ENCODE data around the gene GC. TPM values are rescaled to one million over a fixed set of nuclear protein-coding genes. Genes with fewer than 3 reads are reported as not detected.

The GC gene, protein sequence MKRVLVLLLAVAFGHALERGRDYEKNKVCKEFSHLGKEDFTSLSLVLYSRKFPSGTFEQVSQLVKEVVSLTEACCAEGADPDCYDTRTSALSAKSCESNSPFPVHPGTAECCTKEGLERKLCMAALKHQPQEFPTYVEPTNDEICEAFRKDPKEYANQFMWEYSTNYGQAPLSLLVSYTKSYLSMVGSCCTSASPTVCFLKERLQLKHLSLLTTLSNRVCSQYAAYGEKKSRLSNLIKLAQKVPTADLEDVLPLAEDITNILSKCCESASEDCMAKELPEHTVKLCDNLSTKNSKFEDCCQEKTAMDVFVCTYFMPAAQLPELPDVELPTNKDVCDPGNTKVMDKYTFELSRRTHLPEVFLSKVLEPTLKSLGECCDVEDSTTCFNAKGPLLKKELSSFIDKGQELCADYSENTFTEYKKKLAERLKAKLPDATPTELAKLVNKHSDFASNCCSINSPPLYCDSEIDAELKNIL
- total RNA-seq: not detected

DNA sequence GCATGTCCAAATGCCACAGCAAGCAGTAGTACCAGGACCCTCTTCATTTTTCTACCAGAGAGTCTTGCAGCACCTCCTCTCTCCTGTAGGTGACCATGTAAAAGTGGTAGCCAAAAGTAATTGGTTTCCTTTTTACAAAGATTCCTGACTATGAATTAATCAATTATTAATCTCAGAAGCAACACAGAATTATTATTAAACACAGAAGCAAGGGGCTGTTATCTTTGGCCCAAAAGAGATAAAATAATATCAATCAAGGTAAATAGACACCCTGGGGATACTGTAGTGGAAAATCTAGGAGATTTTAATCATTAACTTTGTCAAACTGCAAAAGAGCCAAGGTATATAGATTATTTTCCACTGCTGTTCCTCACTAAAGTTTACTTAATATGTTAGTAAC lies at the start of gene GC:
Gene GC, minus strand, starts transcription at position 108 of the 400 bp plus-strand sequence. Its CDS starts 61 bp downstream, at position 47.
- H3K4me3 ChIP-seq (ENCODE audit: low read depth, poor library complexity, severe bottlenecking): no peak within 1 kb of the TSS
- DNase-seq (ENCODE audit: low spot score in 2 of 2): no peak
- TF ChIP-seq POLR2A (IDR thresholded peaks at IDR 0.05): no peak
- TF ChIP-seq, protein P1, sequence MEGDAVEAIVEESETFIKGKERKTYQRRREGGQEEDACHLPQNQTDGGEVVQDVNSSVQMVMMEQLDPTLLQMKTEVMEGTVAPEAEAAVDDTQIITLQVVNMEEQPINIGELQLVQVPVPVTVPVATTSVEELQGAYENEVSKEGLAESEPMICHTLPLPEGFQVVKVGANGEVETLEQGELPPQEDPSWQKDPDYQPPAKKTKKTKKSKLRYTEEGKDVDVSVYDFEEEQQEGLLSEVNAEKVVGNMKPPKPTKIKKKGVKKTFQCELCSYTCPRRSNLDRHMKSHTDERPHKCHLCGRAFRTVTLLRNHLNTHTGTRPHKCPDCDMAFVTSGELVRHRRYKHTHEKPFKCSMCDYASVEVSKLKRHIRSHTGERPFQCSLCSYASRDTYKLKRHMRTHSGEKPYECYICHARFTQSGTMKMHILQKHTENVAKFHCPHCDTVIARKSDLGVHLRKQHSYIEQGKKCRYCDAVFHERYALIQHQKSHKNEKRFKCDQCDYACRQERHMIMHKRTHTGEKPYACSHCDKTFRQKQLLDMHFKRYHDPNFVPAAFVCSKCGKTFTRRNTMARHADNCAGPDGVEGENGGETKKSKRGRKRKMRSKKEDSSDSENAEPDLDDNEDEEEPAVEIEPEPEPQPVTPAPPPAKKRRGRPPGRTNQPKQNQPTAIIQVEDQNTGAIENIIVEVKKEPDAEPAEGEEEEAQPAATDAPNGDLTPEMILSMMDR (IDR thresholded peaks at IDR 0.05): no peak
- intact Hi-C loops (cut with DNase I; ENCODE audit: low total_unique reads): no loop called here

DNA sequence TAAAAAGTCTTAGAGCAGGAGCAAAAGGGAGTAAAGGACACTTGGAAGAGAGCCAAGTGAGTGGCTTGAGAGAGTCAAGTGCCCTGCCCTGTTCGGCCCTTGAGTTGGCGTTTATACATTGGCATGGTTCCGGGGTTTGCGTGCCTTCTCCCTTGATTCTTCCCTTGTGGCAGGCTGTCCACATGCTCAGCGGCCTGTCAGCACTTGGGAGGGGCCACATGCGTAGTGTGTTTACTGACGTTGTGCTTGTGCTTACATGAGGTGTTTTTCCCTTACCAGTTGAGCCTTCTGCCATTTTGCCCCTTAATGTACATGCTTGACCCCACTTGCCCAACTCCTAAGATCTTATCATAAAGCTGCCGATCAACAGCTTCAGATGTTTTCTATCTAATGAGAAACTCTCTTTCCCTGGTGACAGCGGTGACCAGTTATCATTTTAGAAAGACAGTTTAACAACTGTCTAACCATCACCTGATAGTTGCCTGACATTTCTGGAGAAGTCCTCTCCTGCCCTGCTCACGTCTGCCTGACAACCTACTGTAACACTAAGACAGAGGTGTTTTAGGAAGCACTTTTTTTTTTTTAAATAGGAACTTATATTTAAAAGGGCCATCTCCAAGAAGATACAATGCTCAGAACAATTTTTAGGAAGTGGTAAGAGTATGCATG lies 49.5 kb upstream of the GC start:
- 54 to 64% methylated on average over 10 of the region's 10 CpGs for WGBS, 2 donors
- intact Hi-C loops (cut with DNase I; ENCODE audit: low total_unique reads): no loop called here
- TF ChIP-seq, protein P1 (IDR thresholded peaks at IDR 0.05): no peak
- TF ChIP-seq POLR2A (IDR thresholded peaks at IDR 0.05): no peak
- no peak overlapping the region for H3K4me3 ChIP-seq (ENCODE audit: low read depth, poor library complexity, severe bottlenecking)
- no peak for DNase-seq (ENCODE audit: low spot score in 2 of 2)

DNA sequence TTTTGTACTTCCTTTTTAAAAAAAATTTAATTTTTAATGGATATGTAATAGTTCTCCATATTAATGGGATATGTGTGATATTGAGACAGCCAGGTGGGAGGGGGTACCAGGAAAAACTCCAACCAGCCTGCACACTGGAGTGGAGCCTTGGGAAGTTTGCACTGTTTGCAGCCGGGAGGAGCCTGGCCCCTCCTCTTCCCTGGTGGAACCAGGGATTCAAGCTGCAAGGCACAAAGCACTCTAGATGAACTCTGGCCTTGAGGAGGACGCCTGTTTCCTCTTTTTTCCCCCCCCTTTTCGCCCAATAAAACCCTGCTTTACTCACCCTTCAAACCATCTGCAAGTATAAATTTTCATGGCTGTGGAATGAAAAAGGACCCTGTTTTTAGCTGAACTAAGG lies 48.2 kb upstream of the GC start:
- H3K4me3 ChIP-seq (ENCODE audit: low read depth, poor library complexity, severe bottlenecking): no peak overlapping the region
- intact Hi-C loops (cut with DNase I; ENCODE audit: low total_unique reads): no loop called here
- WGBS, 2 donors: 17 to 37% methylated on average over 3 of the region's 3 CpGs
- no peak for DNase-seq (ENCODE audit: low spot score in 2 of 2)
- TF ChIP-seq POLR2A (IDR thresholded peaks at IDR 0.05): no peak
- TF ChIP-seq, protein P1 (IDR thresholded peaks at IDR 0.05): no peak

- intact Hi-C loops (cut with DNase I; ENCODE audit: low total_unique reads): no loop called here
- WGBS, 2 donors: 77 to 81% methylated on average over 4 of the region's 4 CpGs
- TF ChIP-seq POLR2A (IDR thresholded peaks at IDR 0.05): no peak
- TF ChIP-seq, protein P1 (IDR thresholded peaks at IDR 0.05): no peak
Measured at GRCh38 chr4:71830497-71831190, 46.8 kb upstream of the GC start.

GRCh38 chr4:71828470-71828869 lies 44.6 kb upstream of the GC start:
- intact Hi-C loops (cut with DNase I; ENCODE audit: low total_unique reads): no loop called here
- DNase-seq (ENCODE audit: low spot score in 2 of 2): no peak
- WGBS, 2 donors: 67 to 70% methylated on average over 1 of the region's 1 CpG
- no peak for TF ChIP-seq POLR2A (IDR thresholded peaks at IDR 0.05)
- TF ChIP-seq, protein P1 (IDR thresholded peaks at IDR 0.05): no peak
- no peak overlapping the region for H3K4me3 ChIP-seq (ENCODE audit: low read depth, poor library complexity, severe bottlenecking)

More at GRCh38 chr4:71830497-71831190, 46.8 kb upstream of the GC start:
- no peak for DNase-seq (ENCODE audit: low spot score in 2 of 2)
- H3K4me3 ChIP-seq (ENCODE audit: low read depth, poor library complexity, severe bottlenecking): no peak overlapping the region
